ENCODE measurements around the gene C1QTNF8.

C1QTNF8 gene

GRCh38 chr16:1039762-1040161 is 56.3 kb downstream of the C1QTNF8 start:
- DNase-seq: no peak

GRCh38 chr16:1038932-1039331 is 57.1 kb downstream of the C1QTNF8 start:
- DNase-seq: no peak

Data from stimulated activated CD4-positive, alpha-beta T cell treated with anti-CD3 and anti-CD28 coated beads, Interleukin-4, amount 100 ng/mL, for 4 hours (primary cell).